Ascending aorta (tissue), 2 donors: Measurements from ENCODE around the gene ADGRG4. TPM values are rescaled to one million over a fixed set of nuclear protein-coding genes. Genes with fewer than 3 reads are reported as not detected.
"Not testable (repeated sequence)": the region's sequence is repeated elsewhere in the genome, so short reads cannot be mapped to it uniquely, and the experiment has no call there.

Experiments used
- DNase-seq, 2 donors: peaks; one replicate each; pipeline ENCODE4 v3.0.0-alpha.2; 2019; ENCODE audit warnings: low spot score in 2 of 2
- H3K27ac ChIP-seq, 2 donors: fragments of 200-600 bp; sonication (generic); one replicate each; pipeline ENCODE4 v1.5.1; 2016 to 2017; ENCODE audit warnings: mild to moderate bottlenecking in 1 of 2
- H3K27me3 ChIP-seq: fragments of 200-600 bp; sonication (generic); one replicate; pipeline ENCODE4 v1.5.1; 2017
- H3K36me3 ChIP-seq, 2 donors: fragments of 200-600 bp; sonication (generic); one replicate each; pipeline ENCODE4 v1.5.1; 2016
- H3K4me1 ChIP-seq, 2 donors: fragments of 200-600 bp; sonication (generic); one replicate each; pipeline ENCODE4 v1.5.1; 2016 to 2017; ENCODE audit warnings: mild to moderate bottlenecking in 1 of 2
- H3K4me3 ChIP-seq, 2 donors: fragments of 200-600 bp; sonication (generic); one replicate each; pipeline ENCODE4 v1.5.1; 2016 to 2017; ENCODE audit warnings: mild to moderate bottlenecking in 1 of 2
- H3K9me3 ChIP-seq, 2 donors: fragments of 200-600 bp; sonication (generic); one replicate each; pipeline ENCODE4 v1.5.1; 2016
- intact Hi-C: fragments of 100-400 bp; cut with DNase I; formaldehyde crosslinking; loops from one replicate; pipeline ENCODE4 v1.15.1; 2023
- total RNA-seq: library from RNA; depleted of rRNA; stranded (reverse); fragments of >200 nt; gene quantifications from one replicate; pipeline ENCODE4 v1.1.0, GENCODE V29; 2016
- TF ChIP-seq, protein P1 (sequence below), 3 experiments: fragments of 200-600 bp in 2 of 3; fragments of 450-650 bp in 1 of 3; sonication (generic) in 2 of 3; IDR thresholded peaks; one replicate each; pipeline ENCODE4 v1.5.1; 2016 to 2019; ENCODE audit warnings: antibody characterized with exemption in 3 of 3, mild to moderate bottlenecking in 1 of 3, moderate library complexity in 1 of 3

The ADGRG4 gene, protein sequence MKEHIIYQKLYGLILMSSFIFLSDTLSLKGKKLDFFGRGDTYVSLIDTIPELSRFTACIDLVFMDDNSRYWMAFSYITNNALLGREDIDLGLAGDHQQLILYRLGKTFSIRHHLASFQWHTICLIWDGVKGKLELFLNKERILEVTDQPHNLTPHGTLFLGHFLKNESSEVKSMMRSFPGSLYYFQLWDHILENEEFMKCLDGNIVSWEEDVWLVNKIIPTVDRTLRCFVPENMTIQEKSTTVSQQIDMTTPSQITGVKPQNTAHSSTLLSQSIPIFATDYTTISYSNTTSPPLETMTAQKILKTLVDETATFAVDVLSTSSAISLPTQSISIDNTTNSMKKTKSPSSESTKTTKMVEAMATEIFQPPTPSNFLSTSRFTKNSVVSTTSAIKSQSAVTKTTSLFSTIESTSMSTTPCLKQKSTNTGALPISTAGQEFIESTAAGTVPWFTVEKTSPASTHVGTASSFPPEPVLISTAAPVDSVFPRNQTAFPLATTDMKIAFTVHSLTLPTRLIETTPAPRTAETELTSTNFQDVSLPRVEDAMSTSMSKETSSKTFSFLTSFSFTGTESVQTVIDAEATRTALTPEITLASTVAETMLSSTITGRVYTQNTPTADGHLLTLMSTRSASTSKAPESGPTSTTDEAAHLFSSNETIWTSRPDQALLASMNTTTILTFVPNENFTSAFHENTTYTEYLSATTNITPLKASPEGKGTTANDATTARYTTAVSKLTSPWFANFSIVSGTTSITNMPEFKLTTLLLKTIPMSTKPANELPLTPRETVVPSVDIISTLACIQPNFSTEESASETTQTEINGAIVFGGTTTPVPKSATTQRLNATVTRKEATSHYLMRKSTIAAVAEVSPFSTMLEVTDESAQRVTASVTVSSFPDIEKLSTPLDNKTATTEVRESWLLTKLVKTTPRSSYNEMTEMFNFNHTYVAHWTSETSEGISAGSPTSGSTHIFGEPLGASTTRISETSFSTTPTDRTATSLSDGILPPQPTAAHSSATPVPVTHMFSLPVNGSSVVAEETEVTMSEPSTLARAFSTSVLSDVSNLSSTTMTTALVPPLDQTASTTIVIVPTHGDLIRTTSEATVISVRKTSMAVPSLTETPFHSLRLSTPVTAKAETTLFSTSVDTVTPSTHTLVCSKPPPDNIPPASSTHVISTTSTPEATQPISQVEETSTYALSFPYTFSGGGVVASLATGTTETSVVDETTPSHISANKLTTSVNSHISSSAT (N-terminal part only)
- 0.75 TPM for total RNA-seq

DNA sequence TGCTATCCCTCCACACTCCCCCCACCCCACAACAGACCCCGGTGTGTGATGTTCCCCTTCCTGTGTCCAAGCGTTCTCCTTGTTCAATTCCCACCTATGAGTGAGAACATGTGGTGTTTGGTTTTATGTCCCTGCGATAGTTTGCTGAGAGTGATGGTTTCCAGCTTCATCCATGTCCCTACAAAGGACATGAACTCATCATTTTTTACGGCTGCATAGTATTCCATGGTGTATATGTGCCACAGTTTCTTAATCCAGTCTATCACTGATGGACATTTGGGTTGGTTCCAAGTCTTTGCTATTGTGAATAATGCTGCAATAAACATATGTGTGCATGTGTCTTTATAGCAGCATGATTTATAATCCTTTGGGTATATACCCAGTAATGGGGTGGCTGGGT lies at the start of gene ADGRG4:
Gene ADGRG4 (plus strand): TSS at position 243 of the 400 bp plus-strand sequence. CDS start 7,815 bp downstream, outside the sequence.
- H3K27ac ChIP-seq, DNase-seq, intact Hi-C loops, H3K4me1 ChIP-seq, H3K9me3 ChIP-seq, H3K4me3 ChIP-seq, H3K36me3 ChIP-seq, H3K27me3 ChIP-seq: not testable (repeated sequence)

DNA sequence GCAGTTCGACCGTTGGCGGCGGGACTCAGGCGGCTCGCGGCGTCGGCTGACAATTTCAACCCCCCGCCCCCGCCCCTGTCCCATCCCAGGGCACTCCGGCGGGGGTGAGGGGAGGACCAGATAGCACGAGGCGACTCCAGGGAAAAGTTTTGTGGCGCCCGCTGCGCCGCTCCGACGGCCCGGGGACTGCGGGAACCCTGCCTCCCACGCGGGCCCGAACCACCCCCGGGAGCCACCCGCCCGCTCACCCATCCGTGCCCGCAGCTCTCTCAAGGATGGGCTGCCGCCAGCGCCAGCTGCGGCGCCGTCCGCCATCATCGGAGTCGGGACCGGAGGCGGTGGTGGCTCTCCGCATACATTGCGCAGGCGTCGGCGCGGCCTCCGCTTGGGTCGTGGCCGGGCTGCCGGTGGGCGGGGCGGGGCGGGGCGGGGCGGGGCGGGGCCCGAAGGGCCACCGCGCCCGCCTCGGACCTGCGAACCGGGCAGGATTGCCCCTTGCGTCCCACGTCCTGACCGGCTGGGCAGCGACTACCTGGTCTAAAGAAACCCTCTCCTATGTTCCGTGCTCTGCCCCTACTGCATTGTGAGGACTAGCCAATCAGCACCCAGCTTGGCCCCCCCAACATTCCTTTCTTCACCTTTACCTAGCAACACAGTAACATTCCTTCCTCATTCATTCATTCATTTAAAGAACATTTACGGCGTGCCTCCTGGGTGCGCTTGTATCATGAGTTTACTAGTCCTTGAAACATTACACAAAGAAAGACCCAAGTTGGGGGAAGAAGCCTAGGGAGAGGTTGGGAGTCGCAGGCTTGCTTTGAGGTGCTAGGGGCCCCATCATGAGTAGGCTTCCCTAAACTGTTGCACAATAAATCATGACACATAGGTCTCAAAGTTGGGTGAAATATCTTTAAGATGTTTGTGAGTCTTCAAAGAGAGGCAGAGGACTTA lies 49.4 kb upstream of the ADGRG4 start, which contains the start of gene MAP7D3:
Gene MAP7D3 (minus strand): TSS at position 360 of the 951 bp plus-strand sequence. CDS start 42 bp downstream, at position 318.
- Histone ChIP-seq H3K4me3 (peak within 1 kb of the TSS; percentile 68 to 78), H3K36me3 (no peaks in the 10 kb centered on the region), H3K9me3 (no peaks in the 10 kb centered on the region), H3K27ac (peak within 1 kb of the TSS; percentile 87 to 88), H3K4me1 (peaks cover 0 to under 1% of the 10 kb centered on the region in 2 donors), H3K27me3 (no peaks in the 10 kb centered on the region)
- TF ChIP-seq, protein P1, sequence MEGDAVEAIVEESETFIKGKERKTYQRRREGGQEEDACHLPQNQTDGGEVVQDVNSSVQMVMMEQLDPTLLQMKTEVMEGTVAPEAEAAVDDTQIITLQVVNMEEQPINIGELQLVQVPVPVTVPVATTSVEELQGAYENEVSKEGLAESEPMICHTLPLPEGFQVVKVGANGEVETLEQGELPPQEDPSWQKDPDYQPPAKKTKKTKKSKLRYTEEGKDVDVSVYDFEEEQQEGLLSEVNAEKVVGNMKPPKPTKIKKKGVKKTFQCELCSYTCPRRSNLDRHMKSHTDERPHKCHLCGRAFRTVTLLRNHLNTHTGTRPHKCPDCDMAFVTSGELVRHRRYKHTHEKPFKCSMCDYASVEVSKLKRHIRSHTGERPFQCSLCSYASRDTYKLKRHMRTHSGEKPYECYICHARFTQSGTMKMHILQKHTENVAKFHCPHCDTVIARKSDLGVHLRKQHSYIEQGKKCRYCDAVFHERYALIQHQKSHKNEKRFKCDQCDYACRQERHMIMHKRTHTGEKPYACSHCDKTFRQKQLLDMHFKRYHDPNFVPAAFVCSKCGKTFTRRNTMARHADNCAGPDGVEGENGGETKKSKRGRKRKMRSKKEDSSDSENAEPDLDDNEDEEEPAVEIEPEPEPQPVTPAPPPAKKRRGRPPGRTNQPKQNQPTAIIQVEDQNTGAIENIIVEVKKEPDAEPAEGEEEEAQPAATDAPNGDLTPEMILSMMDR (IDR thresholded peaks at IDR 0.05): no peak
- intact Hi-C loops: loop anchor here (5.0 kb wide), 1 partner anchor 39 kb away; no protein-coding TSS in a partner anchor
- DNase-seq: peak in 1 of 2 donors; percentile 75

DNA sequence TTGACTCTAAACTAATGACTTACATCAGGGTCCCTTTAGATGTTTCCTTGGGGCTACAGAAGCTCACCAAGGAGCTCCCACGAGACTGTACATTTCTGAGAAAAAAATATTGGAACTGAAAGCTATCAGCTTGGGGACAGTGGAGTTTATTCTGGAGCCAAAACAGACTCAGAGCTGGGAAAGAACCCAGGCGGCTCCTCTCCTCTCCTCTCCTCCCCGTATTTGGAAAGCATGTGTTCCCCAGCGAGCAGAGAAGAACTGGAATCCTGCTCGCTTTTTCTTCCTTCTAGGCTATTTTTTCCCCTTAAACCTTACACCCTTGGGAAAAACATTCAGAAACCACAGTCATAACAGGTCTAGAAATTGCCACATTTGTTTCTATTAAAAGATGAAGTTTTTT lies 45.2 kb upstream of the ADGRG4 start:
- Histone ChIP-seq H3K4me3 (peak overlapping the region in 1 of 2 donors; percentile 26), H3K4me1 (peaks cover 0 to 29% of the 10 kb centered on the region in 2 donors), H3K27ac (peak overlapping the region; percentile 88 to 91), H3K9me3 (no peaks in the 10 kb centered on the region), H3K27me3 (no peaks in the 10 kb centered on the region), H3K36me3 (no peaks in the 10 kb centered on the region)
- intact Hi-C loops: no loop called here
- TF ChIP-seq, protein P1 (IDR thresholded peaks at IDR 0.05): no peak
- DNase-seq: no peak

DNA sequence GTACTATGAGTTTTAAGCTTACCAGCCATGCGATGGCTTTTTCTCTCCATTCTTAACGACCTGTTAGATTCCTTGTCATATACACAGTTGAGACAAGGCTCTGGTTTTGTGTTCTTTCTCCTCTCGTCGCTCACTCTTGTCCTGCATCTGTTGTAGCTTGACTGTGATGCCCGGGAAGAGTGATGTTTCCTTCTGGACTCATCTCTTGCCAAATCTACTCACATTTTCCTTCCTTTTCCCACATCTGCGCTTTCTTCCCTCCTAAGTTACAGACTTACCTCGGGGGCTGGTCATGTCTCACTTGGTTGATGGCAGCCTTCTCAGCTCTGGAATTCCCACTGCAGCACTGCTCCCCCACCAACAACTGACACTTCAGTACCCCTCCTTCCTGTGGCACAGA lies 44.7 kb upstream of the ADGRG4 start:
- no peaks in the 10 kb centered on the region for H3K36me3 ChIP-seq
- H3K27me3 ChIP-seq: no peaks in the 10 kb centered on the region
- TF ChIP-seq, protein P1 (IDR thresholded peaks at IDR 0.05): no peak
- H3K4me1 ChIP-seq: peaks cover 0 to 32% of the 10 kb centered on the region in 2 donors
- no peaks in the 10 kb centered on the region for H3K9me3 ChIP-seq
- no peak for DNase-seq
- intact Hi-C loops: no loop called here
- H3K4me3 ChIP-seq: peak overlapping the region in 1 of 2 donors; percentile 26
- H3K27ac ChIP-seq: peak overlapping the region; percentile 88 to 91

DNA sequence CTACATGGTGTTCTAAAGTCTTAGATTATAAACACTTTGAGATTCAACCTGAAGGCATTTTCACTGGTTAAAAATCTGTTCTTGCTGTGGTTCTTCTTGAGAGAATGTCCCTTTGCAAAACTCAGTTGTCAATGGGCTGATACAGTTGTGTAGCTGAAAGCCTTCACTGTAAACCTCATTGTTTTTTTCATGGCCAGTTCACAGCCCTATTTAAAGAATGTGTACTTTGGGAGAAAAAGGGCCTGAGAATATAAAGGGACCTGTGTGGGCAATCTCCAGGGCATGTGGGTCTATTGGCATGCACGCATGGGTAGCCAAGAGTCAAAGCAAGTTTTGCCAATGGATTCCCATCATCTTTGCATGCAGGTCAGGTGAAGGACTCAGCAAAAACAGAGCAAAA lies 41.8 kb upstream of the ADGRG4 start:
- Histone ChIP-seq H3K27ac (peak overlapping the region; percentile 88 to 91), H3K9me3 (no peaks in the 10 kb centered on the region), H3K36me3 (no peaks in the 10 kb centered on the region), H3K27me3 (no peaks in the 10 kb centered on the region), H3K4me1 (peaks cover 0 to 43% of the 10 kb centered on the region in 2 donors), H3K4me3 (no peak overlapping the region)
- TF ChIP-seq, protein P1 (IDR thresholded peaks at IDR 0.05): no peak
- intact Hi-C loops: no loop called here
- DNase-seq: no peak
